Vagina (tissue), 2 donors: ENCODE results near the gene KDM4C. TPM values are rescaled to one million over a fixed set of nuclear protein-coding genes. Genes with fewer than 3 reads are reported as not detected.

Experiments used
- DNase-seq, 2 donors: peaks; one replicate each; pipeline ENCODE4 v3.0.0-alpha.2; 2017; ENCODE audit errors: extremely low spot score in 2 of 2
- H3K27ac ChIP-seq: fragments of 200-600 bp; sonication (generic); one replicate; pipeline ENCODE4 v1.5.1; 2019
- H3K27me3 ChIP-seq: fragments of 200-600 bp; sonication (generic); one replicate; pipeline ENCODE4 v1.5.1; 2019
- H3K36me3 ChIP-seq, 2 donors: fragments of 200-600 bp; sonication (generic); one replicate each; pipeline ENCODE4 v1.5.1; 2017 to 2019
- H3K4me1 ChIP-seq: fragments of 200-600 bp; sonication (generic); one replicate; pipeline ENCODE4 v1.5.1; 2019
- H3K4me3 ChIP-seq, 2 donors: fragments of 200-600 bp; sonication (generic); 1 replicate in 1 of 2; 2 replicates in 1 of 2; pipeline ENCODE4 v1.5.1; 2016 to 2019
- H3K9me3 ChIP-seq: fragments of 200-600 bp; sonication (generic); one replicate; pipeline ENCODE4 v1.5.1; 2019
- CTCF ChIP-seq, 3 experiments: fragments of 450-650 bp in 2 of 3; fragments of 200-600 bp in 1 of 3; sonication (generic) in 1 of 3; IDR thresholded peaks; one replicate each; pipeline ENCODE4 v1.5.1; 2017 to 2019; ENCODE audit warnings: antibody characterized with exemption in 3 of 3, mild to moderate bottlenecking in 2 of 3, moderate library complexity in 2 of 3
- POLR2A ChIP-seq, 2 donors: fragments of 450-650 bp; IDR thresholded peaks; one replicate each; pipeline ENCODE4 v1.6.1; 2017; ENCODE audit warnings: antibody characterized with exemption in 2 of 2, mild to moderate bottlenecking in 2 of 2, moderate library complexity in 2 of 2
- POLR2AphosphoS5 ChIP-seq, 2 donors: sonication (generic); formaldehyde crosslinking; IDR thresholded peaks; one replicate each; pipeline ENCODE4 v1.9.0; 2017; ENCODE audit warnings: antibody characterized with exemption in 2 of 2, mild to moderate bottlenecking in 2 of 2, low read depth in 1 of 2; ENCODE audit not compliant: insufficient read depth in 1 of 2
- intact Hi-C: fragments of 100-400 bp; cut with DNase I; formaldehyde crosslinking; loops from one replicate; pipeline ENCODE4 v1.15.1; 2023
- total RNA-seq: library from RNA; depleted of rRNA; stranded (reverse); fragments of >200 nt; gene quantifications from one replicate; pipeline ENCODE4 v1.2.3, GENCODE V29; 2016

The KDM4C gene
- total RNA-seq, 1 donor from 2014 or later: 35.6 TPM

- no peak for TF ChIP-seq CTCF (IDR thresholded peaks at IDR 0.05)
- TF ChIP-seq POLR2AphosphoS5 (IDR thresholded peaks at IDR 0.05; ENCODE audit: insufficient read depth in 1 of 2, low read depth in 1 of 2): no peak
- TF ChIP-seq POLR2A (IDR thresholded peaks at IDR 0.05): no peak
- Histone ChIP-seq H3K27ac (no peak overlapping the region), H3K36me3 (peaks cover 0 to 15% of the 10 kb centered on the region in 2 donors), H3K27me3 (no peaks in the 10 kb centered on the region), H3K9me3 (no peaks in the 10 kb centered on the region), H3K4me3 (no peak overlapping the region), H3K4me1 (no peaks in the 10 kb centered on the region)
- no peak for DNase-seq
- intact Hi-C loops: no loop called here
Measured at GRCh38 chr9:7130266-7130820, 372.6 kb downstream of the KDM4C start.

- Histone ChIP-seq H3K36me3 (peaks cover 0 to 15% of the 10 kb centered on the region in 2 donors), H3K4me3 (no peak overlapping the region), H3K4me1 (no peaks in the 10 kb centered on the region), H3K27me3 (no peaks in the 10 kb centered on the region), H3K9me3 (no peaks in the 10 kb centered on the region), H3K27ac (no peak overlapping the region)
- TF ChIP-seq POLR2AphosphoS5 (IDR thresholded peaks at IDR 0.05; ENCODE audit: insufficient read depth in 1 of 2, low read depth in 1 of 2) (no peak), POLR2A (IDR thresholded peaks at IDR 0.05) (no peak), CTCF (IDR thresholded peaks at IDR 0.05) (no peak)
- intact Hi-C loops: no loop called here
- DNase-seq: no peak
Measured at GRCh38 chr9:7132605-7133004, 374.8 kb downstream of the KDM4C start.

GRCh38 chr9:7135735-7136134, 378.0 kb downstream of the KDM4C start:
- Histone ChIP-seq H3K4me3 (no peak overlapping the region), H3K27ac (no peak overlapping the region), H3K4me1 (no peaks in the 10 kb centered on the region), H3K27me3 (no peaks in the 10 kb centered on the region), H3K9me3 (no peaks in the 10 kb centered on the region), H3K36me3 (peaks cover 0 to 6% of the 10 kb centered on the region in 2 donors)
- no peak for TF ChIP-seq CTCF (IDR thresholded peaks at IDR 0.05)
- TF ChIP-seq POLR2A (IDR thresholded peaks at IDR 0.05): no peak
- TF ChIP-seq POLR2AphosphoS5 (IDR thresholded peaks at IDR 0.05; ENCODE audit: insufficient read depth in 1 of 2, low read depth in 1 of 2): no peak
- no peak for DNase-seq
- intact Hi-C loops: no loop called here

GRCh38 chr9:7137040-7137439, 379.3 kb downstream of the KDM4C start:
- intact Hi-C loops: no loop called here
- H3K4me3 ChIP-seq: no peak overlapping the region
- no peaks in the 10 kb centered on the region for H3K4me1 ChIP-seq
- peaks cover 0 to 6% of the 10 kb centered on the region in 2 donors for H3K36me3 ChIP-seq
- no peaks in the 10 kb centered on the region for H3K9me3 ChIP-seq
- no peak for TF ChIP-seq POLR2A (IDR thresholded peaks at IDR 0.05)
- no peak for TF ChIP-seq CTCF (IDR thresholded peaks at IDR 0.05)
- no peak for TF ChIP-seq POLR2AphosphoS5 (IDR thresholded peaks at IDR 0.05; ENCODE audit: insufficient read depth in 1 of 2, low read depth in 1 of 2)
- H3K27me3 ChIP-seq: no peaks in the 10 kb centered on the region
- H3K27ac ChIP-seq: no peak overlapping the region
- DNase-seq: no peak

- DNase-seq: no peak
- Histone ChIP-seq H3K4me1 (no peaks in the 10 kb centered on the region), H3K36me3 (peaks cover 0 to 6% of the 10 kb centered on the region in 2 donors), H3K4me3 (no peak overlapping the region), H3K27me3 (no peaks in the 10 kb centered on the region), H3K9me3 (no peaks in the 10 kb centered on the region), H3K27ac (no peak overlapping the region)
- no peak for TF ChIP-seq POLR2AphosphoS5 (IDR thresholded peaks at IDR 0.05; ENCODE audit: insufficient read depth in 1 of 2, low read depth in 1 of 2)
- no peak for TF ChIP-seq POLR2A (IDR thresholded peaks at IDR 0.05)
- TF ChIP-seq CTCF (IDR thresholded peaks at IDR 0.05): no peak
- intact Hi-C loops: no loop called here
Measured at GRCh38 chr9:7137571-7137970, 379.8 kb downstream of the KDM4C start.
